Fibroblast of pulmonary artery (primary cell): Measurements from ENCODE around the gene NABP2.
"Not testable (repeated sequence)": the region's sequence is repeated elsewhere in the genome, so short reads cannot be mapped to it uniquely, and the experiment has no call there.

Experiments used
- DNase-seq: peaks from one replicate; pipeline ENCODE4 v3.0.0-alpha.2; 2010; ENCODE audit warnings: low read depth
- H3K4me3 ChIP-seq: replicated peaks from 2 replicates; pipeline ENCODE4 v1.5.1; 2011; ENCODE audit warnings: low read depth, mild to moderate bottlenecking, control low read depth, low read length, moderate library complexity
- CTCF ChIP-seq: IDR thresholded peaks from 2 replicates; pipeline ENCODE4 v1.5.1; 2011; ENCODE audit warnings: mild to moderate bottlenecking, control low read depth, low read length, inconsistent platforms; ENCODE audit errors: missing control alignments

NABP2 gene

DNA sequence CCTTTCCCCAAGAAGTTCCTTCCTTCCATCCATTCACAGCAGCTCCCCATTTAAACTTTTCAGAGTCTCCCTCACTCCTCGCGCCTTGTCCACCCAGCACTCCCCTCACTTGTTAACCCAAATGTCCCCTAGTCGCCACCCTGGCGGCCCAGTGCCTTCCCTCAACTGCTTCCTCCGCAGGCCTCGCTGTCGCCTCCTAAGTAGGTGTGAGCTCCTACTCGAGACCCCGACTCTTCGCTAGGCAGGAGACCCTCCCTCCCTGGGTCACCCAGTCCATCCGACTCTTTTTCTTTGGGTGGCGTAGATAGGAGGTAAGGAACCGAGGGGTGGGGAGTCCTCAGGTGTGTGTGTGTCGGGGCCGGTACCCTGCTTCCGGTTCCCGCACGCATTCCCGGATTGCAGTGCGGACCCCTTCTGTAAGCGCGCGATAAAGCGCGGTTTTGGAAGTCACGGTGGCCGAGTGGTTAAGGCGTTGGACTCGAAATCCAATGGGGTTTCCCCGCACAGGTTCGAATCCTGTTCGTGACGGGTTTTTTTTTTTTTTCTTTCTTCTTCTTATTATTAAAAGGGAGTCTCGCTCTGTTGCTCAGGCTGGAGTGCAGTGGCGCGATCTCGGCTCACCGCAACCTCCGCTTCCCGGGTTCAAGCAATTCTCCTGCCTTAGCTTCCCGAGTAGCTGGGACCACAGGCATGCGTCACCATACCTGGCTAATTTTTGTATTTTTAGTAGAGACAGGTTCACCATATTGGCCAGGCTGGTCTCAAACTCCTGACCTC lies 34.0 kb upstream of the NABP2 start:
- DNase-seq, result peak; percentile 84
- TF ChIP-seq CTCF, result no peak

DNA sequence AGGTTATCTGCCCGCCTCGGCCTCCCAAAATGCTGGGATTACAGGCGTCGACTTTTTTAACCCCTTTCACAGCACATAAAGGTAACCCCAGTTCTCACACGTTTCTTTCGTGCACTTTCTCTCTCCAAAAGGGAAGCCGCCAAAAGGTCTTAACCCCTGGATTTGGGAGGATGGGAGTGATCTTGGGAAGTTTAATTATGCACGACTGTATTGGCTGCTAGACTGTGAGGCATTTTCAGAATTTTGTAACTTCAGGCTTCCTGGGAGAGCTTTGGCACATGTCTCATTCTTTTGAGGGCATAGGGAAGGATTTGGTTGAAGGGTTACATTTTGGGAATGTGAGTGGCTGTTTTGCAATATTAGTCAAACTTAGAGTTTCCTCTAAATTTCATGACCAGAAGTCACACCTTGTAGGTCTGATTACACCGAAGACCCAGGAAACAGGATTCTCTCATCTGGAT lies 33.4 kb upstream of the NABP2 start:
- H3K4me3 ChIP-seq, result peak overlapping the region; percentile 76
- TF ChIP-seq CTCF, result no peak
- no peak for DNase-seq

More for the DNA sequence above, 34.0 kb upstream of the NABP2 start:
- peak overlapping the region; percentile 76 for H3K4me3 ChIP-seq

GRCh38 chr12:56192582-56192981 lies 31.6 kb upstream of the NABP2 start:
- DNase-seq, result no peak
- TF ChIP-seq CTCF, result no peak

DNA sequence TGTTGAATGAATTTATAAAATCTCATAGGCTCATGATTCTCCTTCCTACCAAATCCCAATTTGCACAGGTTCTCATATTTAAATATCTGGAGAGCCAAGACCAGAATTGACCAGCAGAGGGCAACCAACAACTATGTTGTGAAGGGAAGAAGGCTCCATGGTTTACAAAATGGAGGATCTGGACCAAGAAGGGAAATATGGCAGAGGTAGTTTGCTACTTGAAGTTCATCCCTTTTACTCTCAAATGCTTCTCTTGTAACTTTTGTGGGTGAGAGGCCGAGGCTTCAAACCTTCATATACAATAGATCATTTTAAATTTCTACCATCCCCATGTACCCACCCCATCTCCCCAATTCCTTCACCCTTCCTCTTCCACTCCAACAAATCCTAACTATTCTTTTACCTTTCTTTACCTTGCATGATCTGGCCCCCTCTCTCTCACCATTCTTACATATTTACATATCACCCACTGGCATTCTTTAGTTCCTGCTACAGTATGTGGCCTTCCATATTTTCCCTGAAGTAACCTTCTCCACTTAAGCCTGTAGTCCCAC lies 31.0 kb upstream of the NABP2 start:
- DNase-seq, result peak; percentile 93
- H3K4me3 ChIP-seq, result no peak overlapping the region
- peak; percentile 83 for TF ChIP-seq CTCF

More at GRCh38 chr12:56192582-56192981, 31.6 kb upstream of the NABP2 start:
- H3K4me3 ChIP-seq, result no peak overlapping the region

GRCh38 chr12:56196818-56197550 lies 27.2 kb upstream of the NABP2 start:
- peak; percentile 96 for DNase-seq
- not testable (repeated sequence) for H3K4me3 ChIP-seq

DNA sequence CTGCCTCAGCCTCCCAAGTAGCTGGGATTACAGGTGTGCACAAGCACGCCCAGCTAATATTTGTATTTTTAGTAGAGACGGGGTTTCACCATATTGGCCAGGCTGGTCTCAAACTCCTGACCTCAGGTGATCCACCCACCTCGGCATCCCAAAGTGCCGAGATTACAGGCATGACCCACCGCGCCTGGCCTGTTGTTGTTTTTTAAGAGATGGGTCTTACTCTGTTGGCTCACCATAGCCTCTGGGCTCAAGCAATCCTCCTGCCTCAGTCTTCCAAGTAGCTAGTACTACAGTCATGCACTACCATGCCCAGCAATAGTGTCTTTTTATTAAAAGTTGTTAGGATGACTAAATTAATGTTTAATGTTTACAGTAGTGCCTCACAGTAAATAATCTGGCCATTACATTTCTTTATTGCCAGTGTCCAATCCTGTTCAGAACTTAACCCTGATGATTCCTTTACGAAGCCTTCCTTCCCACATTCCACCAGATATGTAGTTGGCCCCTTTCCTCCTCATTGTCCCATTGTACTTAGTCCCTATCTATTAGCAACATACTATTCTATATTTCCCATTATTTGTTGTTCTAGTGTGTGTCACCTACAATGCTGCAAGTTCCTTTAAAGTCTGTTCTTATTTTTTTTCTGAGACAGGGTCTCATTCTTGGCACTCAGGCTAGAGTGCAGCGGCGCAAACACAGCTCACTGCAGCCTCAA lies 26.1 kb upstream of the NABP2 start:
- TF ChIP-seq CTCF, result no peak
- no peak overlapping the region for H3K4me3 ChIP-seq
- DNase-seq, result no peak

DNA sequence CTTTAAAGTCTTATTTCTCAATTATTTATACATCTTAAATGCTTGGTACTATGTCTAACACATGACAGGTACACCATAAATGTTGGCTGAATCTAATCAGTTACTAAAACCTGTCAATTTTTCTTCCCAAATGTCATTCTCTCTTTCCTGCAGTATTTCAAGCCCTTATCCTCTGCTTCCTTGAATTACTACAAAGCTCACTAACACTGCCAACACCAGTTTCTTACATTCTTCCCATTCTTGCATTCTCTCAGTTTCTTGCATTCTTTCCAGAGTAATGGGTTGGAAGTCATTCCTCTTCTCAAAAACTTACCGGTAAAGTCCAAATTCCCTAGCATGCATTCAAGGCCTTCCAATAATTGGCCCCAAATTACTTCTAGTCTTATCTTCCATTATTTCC lies 25.3 kb upstream of the NABP2 start:
- H3K4me3 ChIP-seq, result no peak overlapping the region
- DNase-seq, result peak; percentile 52

More for the DNA sequence above, 25.3 kb upstream of the NABP2 start:
- no peak for TF ChIP-seq CTCF
